ENCODE measurements around the gene SAMD1.
A peak's percentile ranks its signal among the peaks of the same experiment; 100 is the strongest.
"Not testable (repeated sequence)": the region's sequence is repeated elsewhere in the genome, so short reads cannot be mapped to it uniquely, and the experiment has no call there.

The SAMD1 gene

GRCh38 chr19:14042659-14043608, 47.6 kb downstream of the SAMD1 start:
- H3K27ac ChIP-seq (ENCODE audit: low read depth in 2 of 2, low read length in 2 of 2), result peak overlapping the region; percentile 9 to 32
- not testable (repeated sequence) for H3K4me3 ChIP-seq (ENCODE audit: low read length in 2 of 2); H3K36me3 ChIP-seq (ENCODE audit: control insufficient read depth in 2 of 2, insufficient read depth in 2 of 2, low read length in 2 of 2); H3K4me1 ChIP-seq (ENCODE audit: control insufficient read depth in 2 of 2, insufficient read depth in 2 of 2, low read length in 2 of 2); H3K9me3 ChIP-seq (ENCODE audit: control insufficient read depth in 2 of 2, low read length in 2 of 2); H3K9ac ChIP-seq (ENCODE audit: low read depth in 1 of 2, low read length in 2 of 2); H3K27me3 ChIP-seq (ENCODE audit: control insufficient read depth in 2 of 2, insufficient read depth in 2 of 2, low read length in 2 of 2)

GRCh38 chr19:14039181-14039580, 51.4 kb downstream of the SAMD1 start:
- H3K36me3 ChIP-seq (ENCODE audit: control insufficient read depth in 2 of 2, insufficient read depth in 2 of 2, low read length in 2 of 2), result no peaks in the 10 kb centered on the region
- H3K9ac ChIP-seq (ENCODE audit: low read depth in 1 of 2, low read length in 2 of 2), result no peak overlapping the region
- peaks cover 0 to 3% of the 10 kb centered on the region in 2 donors for H3K4me1 ChIP-seq (ENCODE audit: control insufficient read depth in 2 of 2, insufficient read depth in 2 of 2, low read length in 2 of 2)
- no peaks in the 10 kb centered on the region for H3K9me3 ChIP-seq (ENCODE audit: control insufficient read depth in 2 of 2, low read length in 2 of 2)
- H3K27me3 ChIP-seq (ENCODE audit: control insufficient read depth in 2 of 2, insufficient read depth in 2 of 2, low read length in 2 of 2), result no peaks in the 10 kb centered on the region
- H3K27ac ChIP-seq (ENCODE audit: low read depth in 2 of 2, low read length in 2 of 2), result no peak overlapping the region
- H3K4me3 ChIP-seq (ENCODE audit: low read length in 2 of 2), result no peak overlapping the region

Data from mucosa of rectum (tissue), 2 donors.